ENCODE results near the gene PRSS33. TPM values are rescaled to one million over a fixed set of nuclear protein-coding genes. Genes with fewer than 3 reads are reported as not detected.

The PRSS33 gene
- total RNA-seq = not detected

GRCh38 chr16:2787406-2787805 is at the start of gene PRSS33:
TSS of gene PRSS33 (minus strand) at chr16:2787560. CDS start at chr16:2786547, 1,013 bp downstream.
- no peaks in the 10 kb centered on the region for H3K36me3 ChIP-seq (ENCODE audit: control insufficient read depth in 3 of 3, insufficient read depth in 3 of 3, low read length in 3 of 3)
- no peak within 1 kb of the TSS for H3K4me3 ChIP-seq (ENCODE audit: low read length in 3 of 3)
- H3K9ac ChIP-seq (ENCODE audit: low read depth in 1 of 3, low read length in 3 of 3) = no peak within 1 kb of the TSS
- H3K9me3 ChIP-seq (ENCODE audit: control insufficient read depth in 3 of 3, low read length in 3 of 3) = no peaks in the 10 kb centered on the region
- H3K27me3 ChIP-seq (ENCODE audit: control insufficient read depth in 3 of 3, insufficient read depth in 3 of 3, low read length in 3 of 3) = peaks cover 55 to 64% (median 59%) of the 10 kb centered on the region in 3 donors
- no peak within 1 kb of the TSS for H3K27ac ChIP-seq (ENCODE audit: low read depth, low read length)
- H3K4me1 ChIP-seq (ENCODE audit: control insufficient read depth in 3 of 3, insufficient read depth in 3 of 3, low read length in 3 of 3) = peaks cover 3 to 10% (median 6%) of the 10 kb centered on the region in 3 donors

GRCh38 chr16:2836646-2837508 is 49.5 kb upstream of the PRSS33 start:
- Histone ChIP-seq H3K9me3 (ENCODE audit: control insufficient read depth in 3 of 3, low read length in 3 of 3) (no peaks in the 10 kb centered on the region), H3K9ac (ENCODE audit: low read depth in 1 of 3, low read length in 3 of 3) (no peak overlapping the region), H3K36me3 (ENCODE audit: control insufficient read depth in 3 of 3, insufficient read depth in 3 of 3, low read length in 3 of 3) (no peaks in the 10 kb centered on the region), H3K4me3 (ENCODE audit: low read length in 3 of 3) (no peak overlapping the region), H3K27ac (ENCODE audit: low read depth, low read length) (no peak overlapping the region), H3K4me1 (ENCODE audit: control insufficient read depth in 3 of 3, insufficient read depth in 3 of 3, low read length in 3 of 3) (peaks cover 0 to 3% (median 3%) of the 10 kb centered on the region in 3 donors), H3K27me3 (ENCODE audit: control insufficient read depth in 3 of 3, insufficient read depth in 3 of 3, low read length in 3 of 3) (peaks cover 25 to 57% (median 41%) of the 10 kb centered on the region in 3 donors)

GRCh38 chr16:2835638-2836493 is 48.5 kb upstream of the PRSS33 start:
- H3K27me3 ChIP-seq (ENCODE audit: control insufficient read depth in 3 of 3, insufficient read depth in 3 of 3, low read length in 3 of 3) = peaks cover 30 to 61% (median 50%) of the 10 kb centered on the region in 3 donors
- no peak overlapping the region for H3K27ac ChIP-seq (ENCODE audit: low read depth, low read length)
- no peaks in the 10 kb centered on the region for H3K36me3 ChIP-seq (ENCODE audit: control insufficient read depth in 3 of 3, insufficient read depth in 3 of 3, low read length in 3 of 3)
- no peaks in the 10 kb centered on the region for H3K9me3 ChIP-seq (ENCODE audit: control insufficient read depth in 3 of 3, low read length in 3 of 3)
- H3K4me1 ChIP-seq (ENCODE audit: control insufficient read depth in 3 of 3, insufficient read depth in 3 of 3, low read length in 3 of 3) = peaks cover 0 to 2% (median 0%) of the 10 kb centered on the region in 3 donors
- no peak overlapping the region for H3K4me3 ChIP-seq (ENCODE audit: low read length in 3 of 3)
- no peak overlapping the region for H3K9ac ChIP-seq (ENCODE audit: low read depth in 1 of 3, low read length in 3 of 3)

GRCh38 chr16:2834968-2835367 is 47.6 kb upstream of the PRSS33 start:
- H3K27me3 ChIP-seq (ENCODE audit: control insufficient read depth in 3 of 3, insufficient read depth in 3 of 3, low read length in 3 of 3) = peaks cover 29 to 64% (median 52%) of the 10 kb centered on the region in 3 donors
- peaks cover 0 to 2% (median 0%) of the 10 kb centered on the region in 3 donors for H3K4me1 ChIP-seq (ENCODE audit: control insufficient read depth in 3 of 3, insufficient read depth in 3 of 3, low read length in 3 of 3)
- H3K36me3 ChIP-seq (ENCODE audit: control insufficient read depth in 3 of 3, insufficient read depth in 3 of 3, low read length in 3 of 3) = no peaks in the 10 kb centered on the region
- H3K9ac ChIP-seq (ENCODE audit: low read depth in 1 of 3, low read length in 3 of 3) = no peak overlapping the region
- no peak overlapping the region for H3K27ac ChIP-seq (ENCODE audit: low read depth, low read length)
- H3K4me3 ChIP-seq (ENCODE audit: low read length in 3 of 3) = no peak overlapping the region
- no peaks in the 10 kb centered on the region for H3K9me3 ChIP-seq (ENCODE audit: control insufficient read depth in 3 of 3, low read length in 3 of 3)

- Histone ChIP-seq H3K4me3 (ENCODE audit: low read length in 3 of 3) (no peak overlapping the region), H3K4me1 (ENCODE audit: control insufficient read depth in 3 of 3, insufficient read depth in 3 of 3, low read length in 3 of 3) (peaks cover 0 to 2% (median 0%) of the 10 kb centered on the region in 3 donors), H3K9me3 (ENCODE audit: control insufficient read depth in 3 of 3, low read length in 3 of 3) (no peaks in the 10 kb centered on the region), H3K36me3 (ENCODE audit: control insufficient read depth in 3 of 3, insufficient read depth in 3 of 3, low read length in 3 of 3) (no peaks in the 10 kb centered on the region), H3K27ac (ENCODE audit: low read depth, low read length) (no peak overlapping the region), H3K9ac (ENCODE audit: low read depth in 1 of 3, low read length in 3 of 3) (no peak overlapping the region), H3K27me3 (ENCODE audit: control insufficient read depth in 3 of 3, insufficient read depth in 3 of 3, low read length in 3 of 3) (peaks cover 40 to 67% (median 47%) of the 10 kb centered on the region in 3 donors)
These were observed 46.4 kb upstream of the PRSS33 start for GRCh38 chr16:2833776-2834175.

- no peak overlapping the region for H3K4me3 ChIP-seq (ENCODE audit: low read length in 3 of 3)
- H3K36me3 ChIP-seq (ENCODE audit: control insufficient read depth in 3 of 3, insufficient read depth in 3 of 3, low read length in 3 of 3) = no peaks in the 10 kb centered on the region
- peaks cover 28 to 65% (median 43%) of the 10 kb centered on the region in 3 donors for H3K27me3 ChIP-seq (ENCODE audit: control insufficient read depth in 3 of 3, insufficient read depth in 3 of 3, low read length in 3 of 3)
- no peaks in the 10 kb centered on the region for H3K9me3 ChIP-seq (ENCODE audit: control insufficient read depth in 3 of 3, low read length in 3 of 3)
- H3K4me1 ChIP-seq (ENCODE audit: control insufficient read depth in 3 of 3, insufficient read depth in 3 of 3, low read length in 3 of 3) = peaks cover 0 to 2% (median 0%) of the 10 kb centered on the region in 3 donors
- H3K27ac ChIP-seq (ENCODE audit: low read depth, low read length) = no peak overlapping the region
- no peak overlapping the region for H3K9ac ChIP-seq (ENCODE audit: low read depth in 1 of 3, low read length in 3 of 3)
These were observed 43.8 kb upstream of the PRSS33 start for GRCh38 chr16:2831203-2831602.

- Histone ChIP-seq H3K27me3 (ENCODE audit: control insufficient read depth in 3 of 3, insufficient read depth in 3 of 3, low read length in 3 of 3) (peaks cover 26 to 58% (median 41%) of the 10 kb centered on the region in 3 donors), H3K36me3 (ENCODE audit: control insufficient read depth in 3 of 3, insufficient read depth in 3 of 3, low read length in 3 of 3) (no peaks in the 10 kb centered on the region), H3K9ac (ENCODE audit: low read depth in 1 of 3, low read length in 3 of 3) (no peak overlapping the region), H3K27ac (ENCODE audit: low read depth, low read length) (no peak overlapping the region), H3K4me1 (ENCODE audit: control insufficient read depth in 3 of 3, insufficient read depth in 3 of 3, low read length in 3 of 3) (no peaks in the 10 kb centered on the region), H3K4me3 (ENCODE audit: low read length in 3 of 3) (no peak overlapping the region), H3K9me3 (ENCODE audit: control insufficient read depth in 3 of 3, low read length in 3 of 3) (no peaks in the 10 kb centered on the region)
These were observed 43.0 kb upstream of the PRSS33 start for GRCh38 chr16:2830355-2830695.

- no peaks in the 10 kb centered on the region for H3K4me1 ChIP-seq (ENCODE audit: control insufficient read depth in 3 of 3, insufficient read depth in 3 of 3, low read length in 3 of 3)
- H3K9me3 ChIP-seq (ENCODE audit: control insufficient read depth in 3 of 3, low read length in 3 of 3) = no peaks in the 10 kb centered on the region
- no peak within 1 kb of the TSS for H3K4me3 ChIP-seq (ENCODE audit: low read length in 3 of 3)
- H3K27ac ChIP-seq (ENCODE audit: low read depth, low read length) = no peak within 1 kb of the TSS
- H3K36me3 ChIP-seq (ENCODE audit: control insufficient read depth in 3 of 3, insufficient read depth in 3 of 3, low read length in 3 of 3) = no peaks in the 10 kb centered on the region
- H3K27me3 ChIP-seq (ENCODE audit: control insufficient read depth in 3 of 3, insufficient read depth in 3 of 3, low read length in 3 of 3) = peaks cover 26 to 58% (median 44%) of the 10 kb centered on the region in 3 donors
- no peak within 1 kb of the TSS for H3K9ac ChIP-seq (ENCODE audit: low read depth in 1 of 3, low read length in 3 of 3)
These were observed 42.4 kb upstream of the PRSS33 start, which contains the start of gene ZG16B for GRCh38 chr16:2829501-2830354. TSS of gene ZG16B (plus strand) at chr16:2830303. CDS start at chr16:2830442, 139 bp downstream.

GRCh38 chr16:2828876-2829430 is 41.6 kb upstream of the PRSS33 start:
- peaks cover 26 to 62% (median 44%) of the 10 kb centered on the region in 3 donors for H3K27me3 ChIP-seq (ENCODE audit: control insufficient read depth in 3 of 3, insufficient read depth in 3 of 3, low read length in 3 of 3)
- no peak overlapping the region for H3K27ac ChIP-seq (ENCODE audit: low read depth, low read length)
- no peak overlapping the region for H3K4me3 ChIP-seq (ENCODE audit: low read length in 3 of 3)
- no peaks in the 10 kb centered on the region for H3K9me3 ChIP-seq (ENCODE audit: control insufficient read depth in 3 of 3, low read length in 3 of 3)
- no peaks in the 10 kb centered on the region for H3K36me3 ChIP-seq (ENCODE audit: control insufficient read depth in 3 of 3, insufficient read depth in 3 of 3, low read length in 3 of 3)
- H3K9ac ChIP-seq (ENCODE audit: low read depth in 1 of 3, low read length in 3 of 3) = no peak overlapping the region
- H3K4me1 ChIP-seq (ENCODE audit: control insufficient read depth in 3 of 3, insufficient read depth in 3 of 3, low read length in 3 of 3) = no peaks in the 10 kb centered on the region

Measured in skeletal muscle tissue (tissue), 4 donors.